ENCODE data around the gene DNAJA3.

Gene DNAJA3

DNA sequence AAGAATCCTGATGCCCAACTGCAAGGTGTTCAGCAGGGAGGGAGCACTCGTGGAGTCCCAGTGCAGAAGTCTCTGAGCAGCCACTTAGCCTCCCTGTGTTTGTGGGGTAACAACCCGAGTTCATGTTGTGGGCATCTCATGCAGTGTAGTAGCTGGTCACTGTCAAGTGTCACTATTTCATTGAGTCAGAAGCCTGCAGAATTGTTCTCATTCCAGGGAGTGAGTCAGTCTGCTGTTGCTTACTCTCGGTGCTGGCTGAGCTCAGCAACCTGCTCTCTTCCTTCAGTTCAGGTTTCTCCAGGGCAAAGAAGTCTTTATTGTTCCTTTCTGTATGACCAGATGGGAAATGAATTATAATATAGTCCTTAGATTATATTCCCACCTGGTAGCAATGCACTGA lies 74.6 kb downstream of the DNAJA3 start:
- no peak overlapping the region for H3K4me3 ChIP-seq (ENCODE audit: low read depth, low read length)
- no peak for TF ChIP-seq CTCF (IDR thresholded peaks at IDR 0.05; ENCODE audit: insufficient read depth, low read length, missing control alignments)
- CTCF ChIA-PET: interaction anchor here (1.2 to 4.7 kb wide), 8 partner anchors 10 to 86 kb away, joined by 3 to 42 read pairs (median 10); partner anchors contain the start of gene HMOX2
- POLR2A ChIA-PET: interaction anchor here (0.6 kb wide), 1 partner anchor 12 kb away, joined by 5 read pairs; no protein-coding TSS in a partner anchor
- DNase-seq (ENCODE audit: low read depth, low spot score): no peak

GRCh38 chr16:4501071-4501478 lies 75.4 kb downstream of the DNAJA3 start:
- no peak overlapping the region for H3K4me3 ChIP-seq (ENCODE audit: low read depth, low read length)
- TF ChIP-seq CTCF (IDR thresholded peaks at IDR 0.05; ENCODE audit: insufficient read depth, low read length, missing control alignments): no peak
- no peak for DNase-seq (ENCODE audit: low read depth, low spot score)
- ChIA-PET POLR2A (no interaction called here), CTCF (interaction anchor here (1.2 to 4.7 kb wide), 8 partner anchors 9 to 85 kb away, joined by 3 to 42 read pairs (median 9); partner anchors contain the start of gene HMOX2)

DNA sequence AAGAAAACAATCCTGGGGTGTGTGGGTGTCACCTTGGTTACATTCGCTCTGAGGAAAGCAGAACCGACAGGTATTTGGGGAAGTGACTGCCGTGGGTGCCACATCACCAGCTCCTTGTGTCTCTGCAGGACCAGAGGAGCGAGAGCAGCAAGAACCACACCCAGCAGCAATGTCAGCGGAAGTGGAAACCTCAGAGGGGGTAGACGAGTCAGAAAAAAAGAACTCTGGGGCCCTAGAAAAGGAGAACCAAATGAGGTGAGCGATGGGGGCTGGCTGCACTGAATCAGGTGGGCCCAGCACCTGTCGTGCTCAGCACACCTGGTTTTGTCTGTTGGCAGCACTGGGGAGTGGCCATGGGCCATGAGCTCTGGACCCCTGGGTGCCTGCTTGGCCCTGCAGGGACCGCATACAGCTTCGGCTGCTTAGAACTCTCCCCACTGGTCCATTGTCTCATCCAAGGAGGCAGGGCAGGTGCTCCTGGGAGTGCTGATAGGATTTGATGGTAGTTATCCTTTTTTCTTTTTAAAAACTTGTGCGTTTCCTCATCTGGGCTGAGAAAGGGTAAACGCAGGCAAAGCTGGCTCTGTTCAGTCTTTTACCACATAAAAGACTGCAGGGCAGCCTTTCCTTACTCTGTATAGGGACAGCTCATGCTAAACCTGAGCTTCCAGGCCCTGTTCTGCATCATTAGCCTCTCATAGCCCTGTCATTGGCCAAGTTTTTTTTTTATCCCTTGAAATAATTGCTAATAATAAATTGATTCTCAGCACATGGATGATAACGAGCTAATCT lies 79.9 kb downstream of the DNAJA3 start:
- no peak for DNase-seq (ENCODE audit: low read depth, low spot score)
- no peak for TF ChIP-seq CTCF (IDR thresholded peaks at IDR 0.05; ENCODE audit: insufficient read depth, low read length, missing control alignments)
- CTCF ChIA-PET: interaction anchor here (0.7 to 12.7 kb wide), 25 partner anchors 9 to 450 kb away, joined by 3 to 267 read pairs (median 6); partner anchors contain the start of genes C16orf96, CDIP1, HMOX2 and MGRN1
- H3K4me3 ChIP-seq (ENCODE audit: low read depth, low read length): no peak overlapping the region
- POLR2A ChIA-PET: no interaction called here

Measured in AG04449 (cell line).